ENCODE results near the gene KCNS3.

Gene KCNS3

GRCh38 chr2:17876590-17876989, 1.9 kb upstream of the KCNS3 start:
- no peak overlapping the region for H3K4me3 ChIP-seq (ENCODE audit: low read length)
- no peak for DNase-seq (ENCODE audit: low read depth)
- no peak for TF ChIP-seq CTCF (conservative IDR thresholded peaks at IDR 0.05; ENCODE audit: low read depth, low read length)

- TF ChIP-seq CTCF (conservative IDR thresholded peaks at IDR 0.05; ENCODE audit: low read depth, low read length) = no peak
- H3K4me3 ChIP-seq (ENCODE audit: low read length) = peak overlapping the region; percentile 54
- DNase-seq (ENCODE audit: low read depth) = no peak
These were observed 621 bp upstream of the KCNS3 start for GRCh38 chr2:17877811-17878280.

GRCh38 chr2:17879137-17879912, 858 bp downstream of the KCNS3 start:
- peak; percentile 34 for DNase-seq (ENCODE audit: low read depth)
- peak; percentile 53 for TF ChIP-seq CTCF (conservative IDR thresholded peaks at IDR 0.05; ENCODE audit: low read depth, low read length)
- H3K4me3 ChIP-seq (ENCODE audit: low read length) = peak overlapping the region; percentile 67

GRCh38 chr2:17879913-17880274, 1.4 kb downstream of the KCNS3 start:
- no peak for DNase-seq (ENCODE audit: low read depth)
- TF ChIP-seq CTCF (conservative IDR thresholded peaks at IDR 0.05; ENCODE audit: low read depth, low read length) = no peak
- H3K4me3 ChIP-seq (ENCODE audit: low read length) = peak overlapping the region; percentile 67

GRCh38 chr2:17892770-17893534, 14.5 kb downstream of the KCNS3 start:
- no peak for DNase-seq (ENCODE audit: low read depth)
- no peak for TF ChIP-seq CTCF (conservative IDR thresholded peaks at IDR 0.05; ENCODE audit: low read depth, low read length)
- H3K4me3 ChIP-seq (ENCODE audit: low read length) = no peak overlapping the region

GRCh38 chr2:17894005-17894404, 15.5 kb downstream of the KCNS3 start:
- no peak for TF ChIP-seq CTCF (conservative IDR thresholded peaks at IDR 0.05; ENCODE audit: low read depth, low read length)
- H3K4me3 ChIP-seq (ENCODE audit: low read length) = no peak overlapping the region
- DNase-seq (ENCODE audit: low read depth) = peak; percentile 21

Measured in retinal pigment epithelial cell (primary cell).